Natural killer cell (primary cell): ENCODE measurements around the gene CDKAL1. TPM values are rescaled to one million over a fixed set of nuclear protein-coding genes. Genes with fewer than 3 reads are reported as not detected.

ENCODE experiments used
- ATAC-seq, 3 donors: fragments of 150-1000 bp in 2 of 3; fragments of 200-7000 bp in 1 of 3; cut with Tn5 transposase; 1 replicate in 1 of 3; 2 replicates in 2 of 3; pipeline ENCODE4 v1.10.0; 2021; ENCODE audit warnings: mild to moderate bottlenecking in 2 of 3, moderate library complexity in 2 of 3
- DNase-seq, 2 donors: peaks; one replicate each; pipeline versions ENCODE4 v3.0.0 to v3.0.0-alpha.2; 2013 to 2021; ENCODE audit warnings: mixed read lengths in 1 of 2
- H3K27ac ChIP-seq: one replicate; pipeline ENCODE4 v1.5.1; 2013; ENCODE audit warnings: mild to moderate bottlenecking, low read length
- H3K27me3 ChIP-seq: one replicate; pipeline ENCODE4 v1.6.1; 2013; ENCODE audit warnings: low read length; ENCODE audit not compliant: control insufficient read depth, insufficient read depth
- H3K36me3 ChIP-seq: one replicate; pipeline ENCODE4 v1.6.1; 2013; ENCODE audit warnings: low read length; ENCODE audit not compliant: control insufficient read depth, insufficient read depth
- H3K4me1 ChIP-seq: one replicate; pipeline ENCODE4 v1.6.1; 2013; ENCODE audit warnings: low read length; ENCODE audit not compliant: control insufficient read depth, insufficient read depth
- H3K4me3 ChIP-seq: one replicate; pipeline ENCODE4 v1.5.1; 2013; ENCODE audit warnings: low read length
- H3K9me3 ChIP-seq: one replicate; pipeline ENCODE4 v1.6.1; 2013; ENCODE audit warnings: low read length; ENCODE audit not compliant: control insufficient read depth, insufficient read depth
- H3K27ac Mint-ChIP-seq, 2 donors: one replicate each; pipeline ENCODE4 v1.8.0; 2022; ENCODE audit warnings: mild to moderate bottlenecking in 2 of 2, mixed read lengths in 2 of 2, moderate library complexity in 1 of 2
- H3K27me3 Mint-ChIP-seq, 2 donors: one replicate each; pipeline ENCODE4 v1.8.0; 2022; ENCODE audit warnings: low read depth in 2 of 2, mixed read lengths in 2 of 2
- H3K36me3 Mint-ChIP-seq: one replicate; pipeline ENCODE4 v1.8.0; 2022; ENCODE audit warnings: mixed read lengths
- H3K4me1 Mint-ChIP-seq, 2 donors: one replicate each; pipeline ENCODE4 v1.8.0; 2022; ENCODE audit warnings: mixed read lengths in 2 of 2
- H3K4me3 Mint-ChIP-seq: one replicate; pipeline ENCODE4 v1.8.0; 2022; ENCODE audit warnings: mild to moderate bottlenecking, moderate library complexity, mixed read lengths
- H3K9me3 Mint-ChIP-seq, 2 donors: one replicate each; pipeline ENCODE4 v1.8.0; 2022; ENCODE audit warnings: mixed read lengths in 2 of 2
- CTCF ChIP-seq: fragments of 200-600 bp; IDR thresholded peaks from one replicate; pipeline ENCODE4 v1.8.0; 2022; ENCODE audit warnings: antibody characterized with exemption
- WGBS: methylation state at CpG from one replicate; pipeline ENCODE4 v1.1.7; 2013; ENCODE audit warnings: missing lambda C conversion rate; ENCODE audit not compliant: insufficient coverage; 5-methylcytosine and 5-hydroxymethylcytosine counted together
- intact Hi-C: fragments of 100-400 bp; cut with micrococcal nuclease; formaldehyde crosslinking; loops from one replicate; pipeline ENCODE4 v1.14.2; 2022
- total RNA-seq, 4 donors: library from RNA; stranded (reverse); fragments of 120-200 nt in 1 of 4; gene quantifications; one replicate each; pipeline versions ENCODE4 v1.2.3 to v1.2.4, GENCODE V29; 2013 to 2022

CDKAL1 gene
- total RNA-seq, 3 donors from 2014 or later (not counting 1 experiment from before 2014, with no cell fraction given) = 26.0 to 32.8 (median 28.9) TPM

- 81% methylated on average over 4 of the region's 4 CpGs for WGBS
- H3K4me3 Mint-ChIP-seq = no peak overlapping the region
- H3K9me3 ChIP-seq = no peaks in the 10 kb centered on the region
- ATAC-seq (no peak), DNase-seq (no peak)
- no peak for TF ChIP-seq CTCF
- no peak overlapping the region for H3K4me3 ChIP-seq
- H3K4me1 Mint-ChIP-seq = peaks cover 3 to 11% of the 10 kb centered on the region in 2 donors
- intact Hi-C loops = no loop called here
- H3K27ac Mint-ChIP-seq = no peak overlapping the region
- H3K27ac ChIP-seq = no peak overlapping the region
- no peaks in the 10 kb centered on the region for H3K36me3 Mint-ChIP-seq
- no peaks in the 10 kb centered on the region for H3K27me3 ChIP-seq
- H3K4me1 ChIP-seq = no peaks in the 10 kb centered on the region
- no peaks in the 10 kb centered on the region for H3K27me3 Mint-ChIP-seq
- no peaks in the 10 kb centered on the region for H3K9me3 Mint-ChIP-seq
- H3K36me3 ChIP-seq = no peaks in the 10 kb centered on the region
These were observed 651.7 kb downstream of the CDKAL1 start for GRCh38 chr6:21185861-21186478.

GRCh38 chr6:21186479-21187055 is 652.3 kb downstream of the CDKAL1 start:
- Mint-ChIP-seq H3K9me3 (no peaks in the 10 kb centered on the region), H3K36me3 (no peaks in the 10 kb centered on the region), H3K4me1 (peaks cover 0 to 14% of the 10 kb centered on the region in 2 donors), H3K27ac (no peak overlapping the region), H3K27me3 (no peaks in the 10 kb centered on the region), H3K4me3 (no peak overlapping the region)
- no peak for TF ChIP-seq CTCF
- H3K4me1 ChIP-seq = no peaks in the 10 kb centered on the region
- H3K27ac ChIP-seq = no peak overlapping the region
- H3K36me3 ChIP-seq = no peaks in the 10 kb centered on the region
- DNase-seq (no peak), ATAC-seq (no peak)
- intact Hi-C loops = no loop called here
- no peaks in the 10 kb centered on the region for H3K9me3 ChIP-seq
- H3K4me3 ChIP-seq = no peak overlapping the region
- WGBS = no CpG with 5 or more reads among the region's 2 CpGs
- H3K27me3 ChIP-seq = no peaks in the 10 kb centered on the region

GRCh38 chr6:21187485-21187884 is 653.2 kb downstream of the CDKAL1 start:
- no peak overlapping the region for H3K27ac Mint-ChIP-seq
- Histone ChIP-seq H3K4me1 (no peaks in the 10 kb centered on the region), H3K4me3 (no peak overlapping the region), H3K9me3 (no peaks in the 10 kb centered on the region), H3K27me3 (no peaks in the 10 kb centered on the region), H3K27ac (no peak overlapping the region), H3K36me3 (no peaks in the 10 kb centered on the region)
- no peak for DNase-seq
- no CpG with 5 or more reads among the region's 2 CpGs for WGBS
- no peak overlapping the region for H3K4me3 Mint-ChIP-seq
- peaks cover 0 to 14% of the 10 kb centered on the region in 2 donors for H3K4me1 Mint-ChIP-seq
- intact Hi-C loops = no loop called here
- no peaks in the 10 kb centered on the region for H3K36me3 Mint-ChIP-seq
- no peak for TF ChIP-seq CTCF
- no peak for ATAC-seq
- H3K27me3 Mint-ChIP-seq = no peaks in the 10 kb centered on the region
- no peaks in the 10 kb centered on the region for H3K9me3 Mint-ChIP-seq
